Vagina (tissue), 2 donors: ENCODE measurements around the gene BCOR.

Experiments
- CTCF ChIP-seq, 3 experiments: fragments of 450-650 bp in 2 of 3; fragments of 200-600 bp in 1 of 3; sonication (generic) in 1 of 3; IDR thresholded peaks; one replicate each; pipeline ENCODE4 v1.5.1; 2017 to 2019; ENCODE audit warnings: antibody characterized with exemption in 3 of 3, mild to moderate bottlenecking in 2 of 3, moderate library complexity in 2 of 3
- POLR2A ChIP-seq, 2 donors: fragments of 450-650 bp; IDR thresholded peaks; one replicate each; pipeline ENCODE4 v1.6.1; 2017; ENCODE audit warnings: antibody characterized with exemption in 2 of 2, mild to moderate bottlenecking in 2 of 2, moderate library complexity in 2 of 2
- POLR2AphosphoS5 ChIP-seq, 2 donors: sonication (generic); formaldehyde crosslinking; IDR thresholded peaks; one replicate each; pipeline ENCODE4 v1.9.0; 2017; ENCODE audit warnings: antibody characterized with exemption in 2 of 2, mild to moderate bottlenecking in 2 of 2, low read depth in 1 of 2; ENCODE audit not compliant: insufficient read depth in 1 of 2

DNA sequence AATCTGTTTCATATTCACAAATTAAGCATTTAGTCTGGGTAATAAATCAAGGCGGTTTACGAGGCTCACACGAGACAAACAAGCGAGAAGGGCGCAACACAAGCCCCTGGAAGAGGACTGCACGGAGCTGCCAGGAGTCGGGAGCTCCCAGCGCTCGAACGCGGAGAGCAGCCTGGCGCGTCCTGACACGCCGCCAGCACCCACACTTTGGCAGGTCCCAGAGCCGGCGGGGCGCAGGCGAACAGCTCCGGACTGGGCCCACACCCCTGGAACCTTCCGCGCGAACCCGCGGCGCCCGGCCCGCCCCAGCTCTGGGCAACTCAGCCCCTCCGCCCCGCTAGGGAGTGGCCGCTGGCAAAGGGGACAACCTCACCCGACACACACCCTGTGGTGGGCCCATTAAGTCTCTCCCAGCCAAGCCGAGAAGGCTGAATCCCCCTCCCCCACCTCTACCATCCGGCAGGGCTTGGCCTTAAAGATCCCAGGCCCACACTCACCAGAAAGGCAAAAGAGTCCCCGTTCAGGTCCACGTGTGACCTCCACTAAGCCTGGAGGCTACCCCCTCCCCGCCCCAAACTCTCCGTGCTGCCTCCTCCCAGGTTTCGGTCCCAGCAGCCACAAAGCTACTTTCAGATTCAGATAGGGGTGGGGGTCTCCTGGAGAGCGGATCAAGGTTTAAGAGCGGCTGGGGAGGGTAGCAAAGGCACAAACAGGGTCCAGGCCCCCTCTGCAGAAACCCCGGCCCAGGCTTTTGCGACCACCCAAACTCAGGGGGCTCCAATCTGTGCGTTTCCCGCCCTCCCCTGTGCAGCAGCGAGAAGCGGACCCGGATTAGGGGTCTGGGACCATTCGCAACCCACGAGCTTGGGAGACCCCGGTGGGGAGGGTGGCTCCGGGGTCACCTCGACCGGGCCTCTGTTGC is 47.5 kb upstream of the BCOR start:
- TF ChIP-seq POLR2AphosphoS5 (IDR thresholded peaks at IDR 0.05; ENCODE audit: insufficient read depth in 1 of 2, low read depth in 1 of 2) (no peak), CTCF (IDR thresholded peaks at IDR 0.05) (no peak), POLR2A (IDR thresholded peaks at IDR 0.05) (no peak)
